ENCODE results near the gene SALL4.

The SALL4 gene

DNA sequence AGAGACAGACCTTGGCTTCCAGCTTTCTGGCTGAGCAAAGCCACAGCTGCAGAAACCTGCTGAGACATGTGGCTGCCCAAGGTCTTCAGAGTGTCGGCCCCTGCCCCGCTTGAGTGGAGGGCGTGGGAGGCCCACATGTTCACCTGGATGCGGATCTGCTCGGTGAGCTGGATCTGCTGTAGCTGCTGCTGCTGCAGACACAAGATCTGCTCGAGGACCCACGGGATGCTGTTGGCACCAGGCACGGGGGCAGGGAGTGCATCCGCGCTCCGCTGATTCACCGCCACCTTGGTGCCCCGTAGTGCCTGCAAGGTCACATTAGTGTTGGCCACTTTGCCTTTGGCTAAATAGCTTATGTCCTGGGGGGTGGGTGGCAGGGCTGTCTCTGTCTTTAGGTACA is 10.7 kb downstream of the SALL4 start:
- H3K36me3 ChIP-seq (ENCODE audit: control insufficient read depth in 2 of 2, insufficient read depth in 1 of 2, low read length in 2 of 2) = no peaks in the 10 kb centered on the region
- H3K4me1 ChIP-seq (ENCODE audit: control insufficient read depth, insufficient read depth, low read length) = peaks cover 4% of the 10 kb centered on the region
- CTCF ChIA-PET = interaction anchor here (0.6 to 1.0 kb wide), 2 partner anchors 174 to 640 kb away, joined by 3 read pairs; no protein-coding TSS in a partner anchor
- H3K4me3 ChIP-seq (ENCODE audit: low read depth, low read length) = no peak overlapping the region
- no peak overlapping the region for H3K27ac ChIP-seq (ENCODE audit: extremely low read depth, low read depth, low read length)
- TF ChIP-seq YY2 (tag by site-specific recombination; IDR thresholded peaks at IDR 0.05) (no peak), ZNF184 (tag by site-specific recombination; IDR thresholded peaks at IDR 0.05) (no peak)
- no peaks in the 10 kb centered on the region for H3K9me3 ChIP-seq (ENCODE audit: control insufficient read depth, insufficient read depth, low read depth, low read length)
- POLR2A ChIA-PET = interaction anchor here (0.6 kb wide), 1 partner anchor 117 kb away, joined by 10 read pairs; no protein-coding TSS in a partner anchor

DNA sequence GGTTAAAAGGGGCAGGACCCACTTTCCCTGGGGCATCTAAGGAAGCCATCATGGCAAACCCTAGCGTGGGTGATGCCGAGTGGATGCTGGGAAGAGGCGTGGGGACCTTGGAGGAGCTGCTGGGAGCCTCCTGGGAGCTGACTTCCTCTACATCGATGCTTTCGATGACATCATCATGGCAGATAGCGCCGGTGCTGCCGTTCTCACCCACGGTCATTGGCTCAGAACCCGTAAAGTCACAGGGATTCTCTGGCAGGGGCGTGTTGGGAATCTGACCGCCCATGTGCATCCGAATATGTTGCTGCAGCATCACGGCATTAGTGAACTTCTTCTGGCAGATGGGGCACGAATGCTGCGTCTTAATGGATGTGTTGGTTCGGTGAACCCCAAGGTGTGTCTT is 12.1 kb downstream of the SALL4 start:
- CTCF ChIA-PET = interaction anchor here (0.6 kb wide), 1 partner anchor 9 kb away, joined by 6 read pairs; no protein-coding TSS in a partner anchor
- Histone ChIP-seq H3K9me3 (ENCODE audit: control insufficient read depth, insufficient read depth, low read depth, low read length) (no peaks in the 10 kb centered on the region), H3K4me1 (ENCODE audit: control insufficient read depth, insufficient read depth, low read length) (no peaks in the 10 kb centered on the region), H3K4me3 (ENCODE audit: low read depth, low read length) (no peak overlapping the region), H3K27ac (ENCODE audit: extremely low read depth, low read depth, low read length) (no peak overlapping the region), H3K36me3 (ENCODE audit: control insufficient read depth in 2 of 2, insufficient read depth in 1 of 2, low read length in 2 of 2) (no peaks in the 10 kb centered on the region)
- TF ChIP-seq, protein P1, sequence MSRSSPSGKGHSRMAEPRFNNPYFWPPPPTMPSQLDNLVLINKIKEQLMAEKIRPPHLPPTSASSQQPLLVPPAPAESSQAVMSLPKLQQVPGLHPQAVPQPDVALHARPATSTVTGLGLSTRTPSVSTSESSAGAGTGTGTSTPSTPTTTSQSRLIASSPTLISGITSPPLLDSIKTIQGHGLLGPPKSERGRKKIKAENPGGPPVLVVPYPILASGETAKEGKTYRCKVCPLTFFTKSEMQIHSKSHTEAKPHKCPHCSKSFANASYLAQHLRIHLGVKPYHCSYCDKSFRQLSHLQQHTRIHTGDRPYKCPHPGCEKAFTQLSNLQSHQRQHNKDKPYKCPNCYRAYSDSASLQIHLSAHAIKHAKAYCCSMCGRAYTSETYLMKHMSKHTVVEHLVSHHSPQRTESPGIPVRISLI (tag by site-specific recombination; IDR thresholded peaks at IDR 0.05) = no peak
- TF ChIP-seq, protein P2, sequence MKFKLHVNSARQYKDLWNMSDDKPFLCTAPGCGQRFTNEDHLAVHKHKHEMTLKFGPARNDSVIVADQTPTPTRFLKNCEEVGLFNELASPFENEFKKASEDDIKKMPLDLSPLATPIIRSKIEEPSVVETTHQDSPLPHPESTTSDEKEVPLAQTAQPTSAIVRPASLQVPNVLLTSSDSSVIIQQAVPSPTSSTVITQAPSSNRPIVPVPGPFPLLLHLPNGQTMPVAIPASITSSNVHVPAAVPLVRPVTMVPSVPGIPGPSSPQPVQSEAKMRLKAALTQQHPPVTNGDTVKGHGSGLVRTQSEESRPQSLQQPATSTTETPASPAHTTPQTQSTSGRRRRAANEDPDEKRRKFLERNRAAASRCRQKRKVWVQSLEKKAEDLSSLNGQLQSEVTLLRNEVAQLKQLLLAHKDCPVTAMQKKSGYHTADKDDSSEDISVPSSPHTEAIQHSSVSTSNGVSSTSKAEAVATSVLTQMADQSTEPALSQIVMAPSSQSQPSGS (tag by site-specific recombination; IDR thresholded peaks at IDR 0.05; ENCODE audit: low read depth) = peak; percentile 61
- POLR2A ChIA-PET = no interaction called here

DNA sequence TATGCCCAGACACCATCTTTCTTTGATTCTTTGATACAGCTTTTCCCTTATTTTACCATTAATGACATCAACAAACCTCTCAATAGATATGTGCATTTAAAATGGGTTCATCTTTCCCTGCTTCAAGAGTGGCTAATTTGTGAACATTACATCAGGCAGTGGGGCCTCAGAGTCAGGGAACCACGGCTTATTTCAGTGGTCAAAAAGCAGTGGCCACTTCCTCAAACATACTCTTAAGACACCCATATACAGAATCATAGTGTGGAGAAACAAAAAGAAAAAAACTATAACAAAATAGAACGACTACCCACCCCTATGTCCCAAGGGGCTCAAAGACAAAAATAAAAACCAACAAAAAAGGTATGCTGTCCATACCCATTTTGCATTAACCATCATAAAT is 12.9 kb downstream of the SALL4 start:
- Histone ChIP-seq H3K36me3 (ENCODE audit: control insufficient read depth in 2 of 2, insufficient read depth in 1 of 2, low read length in 2 of 2) (no peaks in the 10 kb centered on the region), H3K27ac (ENCODE audit: extremely low read depth, low read depth, low read length) (no peak overlapping the region), H3K4me3 (ENCODE audit: low read depth, low read length) (no peak overlapping the region), H3K9me3 (ENCODE audit: control insufficient read depth, insufficient read depth, low read depth, low read length) (no peaks in the 10 kb centered on the region), H3K4me1 (ENCODE audit: control insufficient read depth, insufficient read depth, low read length) (no peaks in the 10 kb centered on the region)
- TF ChIP-seq ZNF140 (tag by site-specific recombination; IDR thresholded peaks at IDR 0.05) (no peak), SCRT2 (tag by site-specific recombination; IDR thresholded peaks at IDR 0.05) (no peak), ZNF677 (tag by site-specific recombination; IDR thresholded peaks at IDR 0.05) (no peak), ZNF394 (tag by site-specific recombination; IDR thresholded peaks at IDR 0.05; ENCODE audit: borderline replicate concordance) (no peak), ZNF514 (tag by site-specific recombination; IDR thresholded peaks at IDR 0.05) (no peak), ZNF202 (tag by site-specific recombination; IDR thresholded peaks at IDR 0.05; ENCODE audit: borderline replicate concordance) (no peak)
- CTCF ChIA-PET = no interaction called here
- POLR2A ChIA-PET = no interaction called here

DNA sequence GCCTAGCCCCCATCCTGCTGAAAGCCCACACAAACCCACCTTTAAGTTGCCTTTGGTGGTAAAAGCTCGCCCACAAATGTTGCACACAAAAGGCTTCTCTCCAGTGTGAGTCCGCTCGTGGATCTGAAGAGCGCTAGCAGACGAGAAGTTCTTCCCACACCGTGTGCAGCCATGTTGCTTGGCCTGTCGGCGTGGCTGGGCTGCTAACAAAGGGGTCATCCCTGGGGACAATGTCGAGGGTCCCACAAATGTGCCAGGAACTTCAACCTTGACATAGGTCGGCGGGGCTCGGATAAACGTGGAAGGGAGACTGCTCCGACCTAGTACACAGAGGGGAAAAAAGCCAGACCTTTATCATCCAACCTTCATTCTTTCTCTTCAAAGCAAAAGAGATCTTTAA is 13.5 kb downstream of the SALL4 start:
- no peaks in the 10 kb centered on the region for H3K36me3 ChIP-seq (ENCODE audit: control insufficient read depth in 2 of 2, insufficient read depth in 1 of 2, low read length in 2 of 2)
- H3K9me3 ChIP-seq (ENCODE audit: control insufficient read depth, insufficient read depth, low read depth, low read length) = no peaks in the 10 kb centered on the region
- H3K27ac ChIP-seq (ENCODE audit: extremely low read depth, low read depth, low read length) = no peak overlapping the region
- ChIA-PET CTCF (no interaction called here), POLR2A (no interaction called here)
- no peaks in the 10 kb centered on the region for H3K4me1 ChIP-seq (ENCODE audit: control insufficient read depth, insufficient read depth, low read length)
- no peak overlapping the region for H3K4me3 ChIP-seq (ENCODE audit: low read depth, low read length)
- no peak for TF ChIP-seq HOXC10 (CRISPR knock-in tag; IDR thresholded peaks at IDR 0.05)
- no peak for TF ChIP-seq ZIC2 (tag by site-specific recombination; IDR thresholded peaks at IDR 0.05)
- TF ChIP-seq ZNF202 (tag by site-specific recombination; IDR thresholded peaks at IDR 0.05; ENCODE audit: borderline replicate concordance) = no peak
- no peak for TF ChIP-seq ZNF19 (tag by site-specific recombination; IDR thresholded peaks at IDR 0.05; ENCODE audit: low read depth)
- TF ChIP-seq, protein P3, sequence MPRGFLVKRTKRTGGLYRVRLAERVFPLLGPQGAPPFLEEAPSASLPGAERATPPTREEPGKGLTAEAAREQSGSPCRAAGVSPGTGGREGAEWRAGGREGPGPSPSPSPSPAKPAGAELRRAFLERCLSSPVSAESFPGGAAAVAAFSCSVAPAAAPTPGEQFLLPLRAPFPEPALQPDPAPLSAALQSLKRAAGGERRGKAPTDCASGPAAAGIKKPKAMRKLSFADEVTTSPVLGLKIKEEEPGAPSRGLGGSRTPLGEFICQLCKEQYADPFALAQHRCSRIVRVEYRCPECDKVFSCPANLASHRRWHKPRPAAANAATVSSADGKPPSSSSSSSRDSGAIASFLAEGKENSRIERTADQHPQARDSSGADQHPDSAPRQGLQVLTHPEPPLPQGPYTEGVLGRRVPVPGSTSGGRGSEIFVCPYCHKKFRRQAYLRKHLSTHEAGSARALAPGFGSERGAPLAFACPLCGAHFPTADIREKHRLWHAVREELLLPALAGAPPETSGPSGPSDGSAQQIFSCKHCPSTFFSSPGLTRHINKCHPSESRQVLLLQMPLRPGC (tag by site-specific recombination; IDR thresholded peaks at IDR 0.05) = no peak
- TF ChIP-seq, protein P4, sequence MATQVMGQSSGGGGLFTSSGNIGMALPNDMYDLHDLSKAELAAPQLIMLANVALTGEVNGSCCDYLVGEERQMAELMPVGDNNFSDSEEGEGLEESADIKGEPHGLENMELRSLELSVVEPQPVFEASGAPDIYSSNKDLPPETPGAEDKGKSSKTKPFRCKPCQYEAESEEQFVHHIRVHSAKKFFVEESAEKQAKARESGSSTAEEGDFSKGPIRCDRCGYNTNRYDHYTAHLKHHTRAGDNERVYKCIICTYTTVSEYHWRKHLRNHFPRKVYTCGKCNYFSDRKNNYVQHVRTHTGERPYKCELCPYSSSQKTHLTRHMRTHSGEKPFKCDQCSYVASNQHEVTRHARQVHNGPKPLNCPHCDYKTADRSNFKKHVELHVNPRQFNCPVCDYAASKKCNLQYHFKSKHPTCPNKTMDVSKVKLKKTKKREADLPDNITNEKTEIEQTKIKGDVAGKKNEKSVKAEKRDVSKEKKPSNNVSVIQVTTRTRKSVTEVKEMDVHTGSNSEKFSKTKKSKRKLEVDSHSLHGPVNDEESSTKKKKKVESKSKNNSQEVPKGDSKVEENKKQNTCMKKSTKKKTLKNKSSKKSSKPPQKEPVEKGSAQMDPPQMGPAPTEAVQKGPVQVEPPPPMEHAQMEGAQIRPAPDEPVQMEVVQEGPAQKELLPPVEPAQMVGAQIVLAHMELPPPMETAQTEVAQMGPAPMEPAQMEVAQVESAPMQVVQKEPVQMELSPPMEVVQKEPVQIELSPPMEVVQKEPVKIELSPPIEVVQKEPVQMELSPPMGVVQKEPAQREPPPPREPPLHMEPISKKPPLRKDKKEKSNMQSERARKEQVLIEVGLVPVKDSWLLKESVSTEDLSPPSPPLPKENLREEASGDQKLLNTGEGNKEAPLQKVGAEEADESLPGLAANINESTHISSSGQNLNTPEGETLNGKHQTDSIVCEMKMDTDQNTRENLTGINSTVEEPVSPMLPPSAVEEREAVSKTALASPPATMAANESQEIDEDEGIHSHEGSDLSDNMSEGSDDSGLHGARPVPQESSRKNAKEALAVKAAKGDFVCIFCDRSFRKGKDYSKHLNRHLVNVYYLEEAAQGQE (tag by site-specific recombination; IDR thresholded peaks at IDR 0.05) = no peak
- no peak for TF ChIP-seq ZFHX2 (tag by site-specific recombination; conservative IDR thresholded peaks at IDR 0.05)
- TF ChIP-seq ZNF510 (tag by site-specific recombination; IDR thresholded peaks at IDR 0.05; ENCODE audit: insufficient replicate concordance) = no peak
- no peak for TF ChIP-seq ZNF654 (tag by site-specific recombination; IDR thresholded peaks at IDR 0.05; ENCODE audit: low read depth)
- TF ChIP-seq ZBTB8A (tag by site-specific recombination; IDR thresholded peaks at IDR 0.05) = no peak
- TF ChIP-seq ZNF600 (tag by site-specific recombination; IDR thresholded peaks at IDR 0.05) = no peak
- no peak for TF ChIP-seq KLF7 (tag by site-specific recombination; IDR thresholded peaks at IDR 0.05; ENCODE audit: borderline replicate concordance)
- no peak for TF ChIP-seq SCRT1 (tag by site-specific recombination; IDR thresholded peaks at IDR 0.05; ENCODE audit: borderline replicate concordance)

All from HEK293 (cell line).